ENCODE measurements around the gene ITM2C. TPM values are rescaled to one million over a fixed set of nuclear protein-coding genes. Genes with fewer than 3 reads are reported as not detected.

Gene ITM2C
- total and polyA plus RNA-seq, 2 experiments from 2014 or later: 241 to 367 TPM

GRCh38 chr2:230874876-230875275, 10.1 kb downstream of the ITM2C start:
- Histone ChIP-seq H3K4me2 (no peak overlapping the region), H2AFZ (no peak overlapping the region), H3K9me2 (ENCODE audit: insufficient read depth) (no peaks in the 10 kb centered on the region), H3F3A (replicated peaks; ENCODE audit: low read depth) (peaks cover 16% of the 10 kb centered on the region; the same call in 1 of the 2 replicates), H4K20me1 (replicated peaks; ENCODE audit: insufficient read depth) (peaks cover 28% of the 10 kb centered on the region), H3K4me1 (ENCODE audit: insufficient read depth) (peaks cover 24% of the 10 kb centered on the region), H3K27ac (ENCODE audit: low read depth) (no peak overlapping the region), H3K36me3 (ENCODE audit: insufficient read depth) (peaks cover 33% of the 10 kb centered on the region), H3K79me2 (replicated peaks; ENCODE audit: insufficient read depth) (peaks cover 47% of the 10 kb centered on the region), H3K27me3 (ENCODE audit: insufficient read depth) (no peaks in the 10 kb centered on the region), H3K4me3 (no peak overlapping the region)
- H3K9me3 Mint-ChIP-seq: no peaks in the 10 kb centered on the region
- H3K4me1 Mint-ChIP-seq: peaks cover 41% of the 10 kb centered on the region
- no peak overlapping the region for H3K27ac Mint-ChIP-seq
- ATAC-seq (no peak), DNase-seq (ENCODE audit: low spot score) (no peak)
- peaks cover 70% of the 10 kb centered on the region for H3K36me3 Mint-ChIP-seq (ENCODE audit: low read depth)
- no peak overlapping the region for H3K4me3 Mint-ChIP-seq
- peaks cover 10% of the 10 kb centered on the region for H3K27me3 Mint-ChIP-seq (ENCODE audit: insufficient read depth, low read depth, poor library complexity)
- TF ChIP-seq EZH2 (IDR thresholded peaks at IDR 0.05; ENCODE audit: low read depth, unreplicated experiment) (no peak), EZH2phosphoT487 (IDR thresholded peaks at IDR 0.05; ENCODE audit: unreplicated experiment) (no peak), JUNB (IDR thresholded peaks at IDR 0.05; ENCODE audit: unreplicated experiment) (no peak), REST (IDR thresholded peaks at IDR 0.05; ENCODE audit: unreplicated experiment) (no peak), ETS1 (IDR thresholded peaks at IDR 0.05) (no peak), CREB1 (CRISPR knock-in tag; IDR thresholded peaks at IDR 0.05; ENCODE audit: low read depth) (no peak), ZNF462 (CRISPR knock-in tag; IDR thresholded peaks at IDR 0.05) (no peak), POLR2AphosphoS5 (IDR thresholded peaks at IDR 0.05; ENCODE audit: low read depth) (no peak), ZNF331 (CRISPR knock-in tag; IDR thresholded peaks at IDR 0.05; ENCODE audit: low read depth) (no peak), STAT1 (IDR thresholded peaks at IDR 0.05; ENCODE audit: unreplicated experiment) (no peak), ZNF114 (CRISPR knock-in tag; IDR thresholded peaks at IDR 0.05) (no peak), NANOG (IDR thresholded peaks at IDR 0.05; ENCODE audit: borderline replicate concordance) (no peak), CTCF (conservative IDR thresholded peaks at IDR 0.05; ENCODE audit: low read depth in 2 of 2) (no peak)
